Stimulated activated naive CD4-positive, alpha-beta T cell (primary cell): ENCODE data around the gene TGM6.
A peak's percentile ranks its signal among the peaks of the same experiment; 100 is the strongest.

Experiments used
- DNase-seq, 6 experiments: peaks; one replicate each; lab custom pipeline; 2025; lab: John Stamatoyannopoulos, UW

TGM6 gene

GRCh38 chr20:2364044-2364443 is 16.7 kb upstream of the TGM6 start:
- no peak for DNase-seq

- no peak for DNase-seq
These were observed 15.6 kb upstream of the TGM6 start for GRCh38 chr20:2365091-2365490.

DNA sequence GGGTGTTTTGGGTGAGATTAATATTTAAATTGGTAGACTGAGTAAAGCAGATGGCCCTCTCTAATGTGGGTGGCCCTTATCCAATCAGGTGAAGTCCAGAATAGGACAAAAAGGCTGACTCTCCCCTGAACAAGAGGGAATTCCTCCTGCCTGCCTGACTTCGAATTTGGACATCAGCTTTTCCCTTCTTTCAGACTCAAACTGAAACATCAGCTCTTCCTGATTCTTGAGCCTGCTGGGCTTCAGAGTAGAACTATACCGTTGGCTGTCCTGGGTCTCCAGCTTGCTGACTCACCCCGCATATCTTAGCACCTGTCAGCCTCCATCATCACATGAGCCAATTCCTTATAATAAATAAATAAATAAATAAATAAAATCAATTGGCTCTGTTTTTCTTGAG is 15.0 kb upstream of the TGM6 start:
- no peak for DNase-seq

DNA sequence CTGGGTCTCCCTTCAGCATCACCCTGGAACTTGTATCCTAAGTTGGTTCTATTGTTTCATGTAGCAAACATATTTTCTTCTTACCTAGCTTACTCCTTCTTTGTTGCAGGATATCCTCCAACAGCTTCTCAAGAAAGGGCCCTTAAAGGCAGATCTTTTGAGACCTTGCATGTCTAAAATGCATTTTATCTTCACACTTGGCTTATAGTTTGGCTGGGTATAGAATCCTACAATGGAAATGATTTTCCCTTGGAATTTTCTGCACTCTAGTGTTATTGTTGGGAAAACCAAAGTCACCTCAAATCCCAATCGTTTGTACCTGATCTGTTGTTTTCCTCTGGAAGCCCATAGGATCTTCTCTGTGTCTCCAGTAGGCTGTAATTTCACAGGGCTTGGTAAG is 12.1 kb upstream of the TGM6 start:
- DNase-seq: no peak

DNA sequence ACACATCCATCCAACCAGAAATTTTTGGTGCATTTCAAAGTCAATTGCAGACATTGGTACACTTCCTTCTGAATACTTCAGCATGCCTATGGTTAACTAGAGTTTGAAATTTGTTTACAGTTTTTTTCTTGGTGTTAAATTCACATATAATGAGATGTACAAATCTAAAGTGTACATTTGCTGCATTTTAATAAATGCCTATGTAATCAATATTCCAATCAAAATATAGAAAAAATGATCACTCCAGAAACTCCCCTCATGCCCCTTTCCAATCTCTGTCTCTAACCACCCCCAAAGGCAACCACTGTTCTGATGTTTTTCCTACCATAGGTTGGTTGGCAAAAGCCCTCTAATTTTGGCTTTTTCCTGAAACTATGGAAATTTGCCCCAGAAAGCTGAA is 7.6 kb upstream of the TGM6 start:
- DNase-seq: no peak

GRCh38 chr20:2374346-2375125 is 6.2 kb upstream of the TGM6 start:
- no peak for DNase-seq

DNA sequence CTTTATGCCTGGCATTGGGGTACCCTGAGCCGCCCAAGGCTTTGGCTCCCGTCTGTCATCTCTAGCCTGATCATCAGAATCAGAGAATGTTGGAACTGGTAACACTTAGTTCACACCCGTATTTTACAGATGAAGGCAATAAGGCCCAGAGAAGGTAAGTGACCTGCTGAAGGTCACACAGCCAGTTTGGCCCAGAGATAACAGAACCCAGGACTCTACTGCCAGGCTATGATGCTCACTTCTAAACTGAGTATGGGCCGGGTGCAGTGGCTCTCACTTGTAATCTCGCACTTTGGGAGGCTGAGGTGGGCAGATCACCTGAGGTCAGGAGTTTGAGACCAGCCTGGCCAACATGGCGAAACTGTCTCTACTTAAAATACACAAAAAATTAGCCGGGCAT is 1.8 kb upstream of the TGM6 start:
- DNase-seq: no peak

DNA sequence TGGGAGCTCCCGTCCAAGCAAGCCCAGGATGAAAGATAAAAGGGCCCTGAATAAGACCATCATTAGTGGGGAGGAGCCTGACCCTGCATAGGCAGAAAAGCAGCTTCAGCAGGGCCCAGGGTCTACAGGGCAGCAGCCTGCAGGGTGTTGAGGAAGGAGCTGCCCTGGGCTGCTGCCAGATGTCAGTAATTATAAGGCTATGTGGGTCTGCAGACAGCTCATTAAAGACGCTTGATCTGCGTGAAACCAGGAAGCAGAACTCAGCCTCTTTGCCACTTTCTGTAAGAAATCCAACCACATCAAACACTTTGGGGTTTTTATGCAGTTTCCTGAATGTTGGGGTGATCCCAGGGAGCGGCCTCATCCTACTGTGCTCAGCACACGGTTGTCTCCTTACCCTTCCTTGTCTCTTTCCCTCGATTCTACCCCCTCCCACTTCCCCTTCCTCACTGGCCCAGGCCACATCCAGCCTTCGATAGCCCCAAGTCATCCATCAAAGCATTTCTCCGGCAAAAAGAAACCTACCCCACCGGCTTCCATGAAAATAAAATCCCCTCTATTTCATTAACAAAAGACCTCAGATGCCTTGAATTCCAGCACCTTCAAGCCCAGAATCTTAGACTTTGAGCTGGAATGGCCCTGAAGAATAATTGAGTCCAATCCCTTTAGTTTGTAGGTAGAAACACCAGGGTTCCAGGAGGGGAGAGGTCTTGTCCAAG is 1.0 kb upstream of the TGM6 start:
- DNase-seq: peak in 3 of 6 experiments; percentile 16 to 22 (median 18)

DNA sequence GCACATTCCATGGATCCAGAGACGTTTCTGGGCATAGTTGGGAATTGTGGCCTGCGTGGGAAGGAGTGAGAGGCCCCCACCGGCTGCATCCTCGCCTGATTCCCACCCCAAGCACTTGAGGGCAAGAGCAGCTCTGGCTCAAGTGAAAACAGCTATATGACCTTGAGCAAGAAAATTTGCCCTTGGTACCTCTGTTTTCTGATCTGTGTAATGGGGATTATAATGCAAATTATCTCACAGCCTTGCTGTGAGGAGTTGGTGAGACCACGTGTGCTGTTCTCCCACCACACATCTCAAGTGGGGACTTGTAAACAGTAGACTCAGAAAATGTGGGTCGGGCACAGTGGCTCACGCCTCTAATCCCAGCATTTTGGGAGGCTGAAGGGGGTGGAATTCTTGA is 602 bp downstream of the TGM6 start:
- DNase-seq: no peak

- no peak for DNase-seq
These were observed 2.1 kb downstream of the TGM6 start for GRCh38 chr20:2382833-2383232.

DNA sequence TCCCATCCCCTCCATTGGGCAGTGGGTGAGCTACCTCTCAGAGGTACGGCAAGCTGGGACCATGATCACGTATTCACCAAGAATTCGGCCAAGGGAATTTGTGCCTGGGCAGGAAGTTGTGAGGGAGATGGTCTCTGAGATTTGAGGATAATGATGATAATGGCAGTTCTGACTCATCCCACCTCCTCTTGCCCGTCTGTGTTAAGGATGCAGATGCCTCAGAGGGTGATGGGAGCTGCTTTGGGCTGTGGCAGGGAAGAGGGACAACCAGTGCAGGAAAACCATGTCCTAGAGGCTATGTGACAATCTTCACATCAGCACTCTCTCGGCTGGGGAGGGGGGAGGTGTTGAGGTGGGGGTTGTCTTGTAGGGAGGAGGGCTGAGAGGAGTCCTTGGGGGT is 4.3 kb downstream of the TGM6 start:
- no peak for DNase-seq

GRCh38 chr20:2385496-2385895 is 4.8 kb downstream of the TGM6 start:
- DNase-seq: no peak

- DNase-seq: no peak
These were observed 5.9 kb downstream of the TGM6 start for GRCh38 chr20:2386516-2387179.

- DNase-seq: no peak
These were observed 6.5 kb downstream of the TGM6 start for GRCh38 chr20:2387180-2387577.

DNA sequence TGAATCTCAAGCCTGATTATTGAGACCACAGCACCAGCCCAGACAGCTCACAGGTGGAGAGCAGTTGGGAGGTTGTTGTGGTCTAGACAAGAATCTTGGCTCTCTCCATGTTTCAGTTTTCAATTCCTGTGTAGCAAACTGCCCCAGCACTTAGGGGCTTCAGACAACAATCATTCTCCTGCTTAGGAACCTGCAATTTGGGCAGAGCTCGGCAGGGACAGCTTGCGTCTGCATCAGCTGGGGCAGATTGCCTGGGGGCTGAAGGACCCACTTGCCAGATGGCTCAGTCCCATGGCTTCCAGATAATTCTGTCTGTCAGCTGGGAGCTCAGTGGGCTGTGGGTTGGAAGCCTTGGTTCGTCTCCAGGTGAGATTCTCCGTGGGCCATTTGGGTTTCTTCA is 6.9 kb downstream of the TGM6 start:
- DNase-seq: no peak

GRCh38 chr20:2390951-2391675 is 10.4 kb downstream of the TGM6 start:
- no peak for DNase-seq

GRCh38 chr20:2394411-2395055 is 13.8 kb downstream of the TGM6 start:
- no peak for DNase-seq

GRCh38 chr20:2395136-2395535 is 14.4 kb downstream of the TGM6 start:
- no peak for DNase-seq

GRCh38 chr20:2396241-2396814 is 15.6 kb downstream of the TGM6 start:
- DNase-seq: no peak

DNA sequence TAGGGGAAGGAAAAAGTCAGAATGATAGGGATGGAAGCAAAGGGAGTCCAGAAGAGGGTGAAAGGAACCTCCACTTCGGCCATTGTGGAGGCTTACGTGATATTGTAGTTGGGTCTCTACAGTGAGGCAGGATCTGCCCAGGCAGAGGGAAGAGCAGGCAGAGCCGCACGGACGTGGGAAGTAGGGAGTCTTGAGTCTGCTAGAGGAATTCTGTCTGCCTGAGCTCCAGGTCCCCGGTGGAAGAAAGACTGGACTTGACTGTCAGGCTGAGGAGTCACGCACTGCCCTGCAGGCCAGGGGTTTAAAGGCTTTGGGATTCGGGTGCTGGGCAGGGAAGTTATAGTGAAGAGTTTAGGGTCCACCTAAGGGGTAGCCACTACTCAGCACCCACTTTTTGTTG is 16.4 kb downstream of the TGM6 start:
- DNase-seq: no peak

DNA sequence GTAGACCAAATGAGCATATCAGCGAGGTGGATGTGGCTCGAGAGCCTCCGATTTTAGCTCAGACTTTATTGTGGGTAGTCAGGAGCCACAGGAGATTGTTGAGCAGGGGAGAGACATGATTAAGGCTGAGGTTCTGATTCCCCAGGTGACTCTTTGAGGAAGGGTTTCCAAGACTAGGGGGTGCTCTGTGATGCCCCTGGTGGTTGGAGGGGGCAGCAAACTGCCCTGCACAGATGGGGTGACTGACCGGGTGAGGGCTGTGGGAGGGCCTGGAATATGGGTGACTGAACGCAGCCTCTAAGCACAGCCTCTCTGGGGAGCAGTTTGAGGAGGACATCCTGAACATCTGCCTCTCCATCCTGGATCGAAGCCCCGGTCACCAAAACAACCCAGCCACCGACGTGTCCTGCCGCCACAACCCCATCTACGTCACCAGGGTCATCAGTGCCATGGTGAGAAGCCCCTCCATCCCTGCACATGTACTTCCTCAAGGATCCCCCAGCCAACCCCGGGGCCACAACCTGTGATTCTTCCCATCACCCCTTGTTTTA is 17.0 kb downstream of the TGM6 start:
- DNase-seq: no peak
